SHP77 (cell line): Measurements from ENCODE around the gene BACH2.
A peak's percentile ranks its signal among the peaks of the same experiment; 100 is the strongest.
"Not testable (repeated sequence)": the region's sequence is repeated elsewhere in the genome, so short reads cannot be mapped to it uniquely, and the experiment has no call there.

Experiments used
- DNase-seq, 2 experiments: peaks; one replicate each; lab custom pipeline; 2025; lab: John Stamatoyannopoulos, UW

The BACH2 gene

GRCh38 chr6:90154755-90155470 is 141.7 kb downstream of the BACH2 start:
- no peak for DNase-seq

DNA sequence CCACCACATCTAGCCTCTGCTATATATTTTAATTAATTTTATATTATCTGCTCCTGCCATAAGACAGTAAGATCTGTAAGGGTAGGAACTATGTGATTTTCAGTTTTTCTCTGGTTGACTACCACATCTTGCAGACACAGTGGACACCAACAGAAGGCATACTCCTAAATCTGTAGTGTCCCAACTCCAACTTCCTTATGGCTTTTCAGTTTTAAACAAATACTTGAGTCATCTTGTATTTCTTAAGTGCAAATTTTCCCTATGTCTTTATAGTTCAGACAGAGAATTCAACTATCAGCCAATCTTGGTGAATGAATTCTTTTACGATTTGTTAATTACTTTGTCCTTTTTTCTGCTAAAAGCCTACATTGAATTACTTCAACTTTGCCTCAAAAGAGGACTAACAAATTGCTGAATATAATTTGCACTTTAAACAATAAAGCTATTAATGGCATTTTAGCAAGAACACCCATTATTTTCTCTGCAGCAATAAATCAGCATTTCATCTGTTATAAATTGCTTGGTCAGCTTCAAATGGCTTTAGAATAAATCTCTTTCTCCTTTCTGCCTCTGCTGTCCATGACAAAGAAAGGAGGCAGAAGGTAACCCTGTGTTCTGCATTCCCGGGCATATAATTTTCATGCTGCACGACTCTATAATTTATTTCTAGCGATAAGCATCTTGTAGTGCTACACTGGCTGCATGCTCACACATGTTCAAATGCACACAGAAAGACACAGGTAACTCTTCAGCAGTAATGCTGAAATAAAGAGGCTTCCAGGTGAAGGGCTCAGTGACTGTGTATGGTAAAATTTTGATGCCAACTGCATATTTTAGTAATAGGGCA is 144.8 kb downstream of the BACH2 start:
- DNase-seq, result no peak

- DNase-seq, result no peak
These were observed 147.4 kb downstream of the BACH2 start for GRCh38 chr6:90149280-90149679.

- DNase-seq, result no peak
These were observed 147.8 kb downstream of the BACH2 start for GRCh38 chr6:90148867-90149266.

DNA sequence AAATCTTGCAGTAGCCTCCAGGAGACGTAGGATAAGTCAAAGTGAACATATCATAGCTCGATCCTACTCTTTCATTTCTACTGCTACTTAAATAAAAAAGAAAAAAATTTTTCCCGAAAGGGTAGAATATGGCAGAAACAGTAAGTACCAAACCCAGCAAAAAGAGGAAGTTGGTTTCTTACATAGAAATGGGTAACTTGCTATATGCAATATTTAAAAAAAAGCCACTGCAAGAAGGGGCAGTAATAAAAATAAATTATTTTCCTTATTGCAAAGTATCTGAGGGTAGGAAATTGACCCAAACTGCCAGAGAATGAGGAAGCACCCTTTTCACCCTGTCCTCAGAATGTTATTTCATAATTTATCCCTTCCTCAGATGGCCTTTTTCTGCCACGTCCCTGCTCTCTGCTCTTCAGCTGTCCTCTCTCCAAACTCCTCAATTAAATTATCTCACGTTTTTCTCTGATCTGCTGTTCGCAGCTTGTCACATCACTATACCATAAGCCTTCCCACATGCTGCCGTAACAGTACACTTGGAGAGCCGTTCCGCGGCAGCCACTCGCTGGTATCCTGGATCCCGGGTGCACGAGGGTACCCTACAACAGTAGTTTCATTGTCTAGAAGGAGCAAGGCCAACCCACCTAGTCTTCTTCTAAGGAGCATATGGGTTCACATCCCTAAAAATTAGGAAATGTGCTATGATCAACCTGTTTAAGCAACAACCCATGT is 149.6 kb downstream of the BACH2 start:
- DNase-seq, result no peak

DNA sequence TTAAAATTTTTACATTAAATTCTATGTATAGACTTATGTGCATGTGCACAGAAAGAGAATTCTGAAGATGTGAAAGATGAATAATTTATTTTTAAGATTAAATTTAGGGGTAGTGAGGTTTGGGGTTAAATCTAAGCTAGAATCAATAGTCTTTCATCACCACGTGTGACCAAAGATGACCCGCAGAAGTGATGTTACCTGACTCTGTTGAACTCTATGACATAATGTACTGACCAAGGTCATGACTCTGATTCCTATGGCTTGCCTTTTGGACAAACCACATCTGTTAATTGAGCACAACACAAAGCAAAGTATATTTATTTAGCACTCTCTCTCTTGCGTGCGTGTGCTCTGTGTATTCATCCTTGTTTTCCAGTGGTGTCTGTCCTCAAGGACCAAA is 150.6 kb downstream of the BACH2 start:
- no peak for DNase-seq

- no peak for DNase-seq
These were observed 151.6 kb downstream of the BACH2 start for GRCh38 chr6:90144928-90145555.

DNA sequence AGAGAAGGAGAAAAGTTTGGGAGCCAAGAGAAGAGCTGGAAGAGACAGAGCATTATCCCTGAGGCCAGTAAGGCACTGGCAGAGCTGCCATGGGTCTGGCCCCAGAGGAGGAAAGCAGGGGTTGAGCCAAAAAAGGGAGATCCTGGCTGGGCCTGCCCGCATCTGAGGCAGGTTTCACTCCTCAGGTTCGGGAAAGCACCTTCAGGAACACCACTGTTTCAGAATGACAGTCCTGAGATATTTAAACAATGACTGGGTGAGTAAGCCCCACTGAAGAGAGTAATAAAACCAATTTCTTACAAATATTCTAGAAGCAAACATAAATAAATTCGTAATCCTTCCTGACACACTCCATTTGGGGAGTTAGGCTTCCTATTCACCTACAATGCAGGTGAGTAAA is 152.2 kb downstream of the BACH2 start:
- no peak for DNase-seq

DNA sequence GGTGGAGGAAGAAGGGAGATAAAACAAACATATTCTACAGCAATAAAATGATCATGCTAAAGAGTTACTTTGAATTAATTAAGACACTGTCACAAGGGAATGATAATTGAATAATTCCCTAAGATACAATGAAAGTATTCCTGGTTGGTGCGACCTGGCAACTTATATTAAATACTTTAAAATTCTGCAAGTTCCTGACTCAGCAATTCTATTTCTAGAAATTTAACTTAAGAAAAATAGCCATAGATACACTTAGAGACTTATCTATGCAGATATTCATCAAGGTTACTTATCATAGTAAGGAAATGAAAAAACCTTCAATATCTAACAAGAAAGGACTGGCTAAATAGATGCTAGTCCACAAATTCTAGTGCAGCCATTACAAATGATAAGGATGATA is 156.0 kb downstream of the BACH2 start:
- no peak for DNase-seq

GRCh38 chr6:90139272-90139817 is 157.3 kb downstream of the BACH2 start:
- DNase-seq, result peak in 1 of 2 experiments; percentile 44

DNA sequence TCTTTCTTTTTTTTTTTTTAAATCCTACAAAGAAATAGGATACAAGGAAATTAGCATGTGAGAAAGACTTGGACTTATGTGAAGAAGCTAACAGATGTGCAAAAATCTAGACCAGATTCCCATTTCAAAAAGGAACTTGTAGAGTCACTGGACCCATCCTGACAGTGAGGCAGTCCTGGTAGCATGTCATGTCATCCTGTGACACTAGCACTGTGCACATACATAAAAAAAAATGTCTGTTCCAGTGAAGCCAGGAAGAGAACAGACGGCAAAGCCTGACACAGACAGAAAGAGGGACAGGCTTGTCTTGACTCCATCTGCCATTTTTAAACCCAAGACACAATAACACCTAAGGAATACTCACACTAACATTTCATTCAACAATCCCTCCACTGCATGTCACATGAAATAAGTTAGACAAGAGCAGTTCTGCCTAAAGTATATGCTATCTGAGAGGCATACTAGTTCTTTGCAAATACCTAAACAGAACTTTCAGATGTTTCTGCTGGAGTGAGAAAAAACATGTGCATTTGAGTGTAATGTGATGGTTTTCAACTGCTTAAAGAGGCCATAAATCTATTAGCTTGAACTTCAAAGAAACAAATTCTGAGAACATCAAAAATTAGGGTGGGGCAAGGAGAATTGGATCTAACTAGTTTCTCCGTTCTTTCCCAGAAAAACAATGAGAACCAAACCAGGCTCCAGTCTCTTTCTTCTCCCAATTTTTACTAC is 159.6 kb downstream of the BACH2 start:
- DNase-seq, result no peak

DNA sequence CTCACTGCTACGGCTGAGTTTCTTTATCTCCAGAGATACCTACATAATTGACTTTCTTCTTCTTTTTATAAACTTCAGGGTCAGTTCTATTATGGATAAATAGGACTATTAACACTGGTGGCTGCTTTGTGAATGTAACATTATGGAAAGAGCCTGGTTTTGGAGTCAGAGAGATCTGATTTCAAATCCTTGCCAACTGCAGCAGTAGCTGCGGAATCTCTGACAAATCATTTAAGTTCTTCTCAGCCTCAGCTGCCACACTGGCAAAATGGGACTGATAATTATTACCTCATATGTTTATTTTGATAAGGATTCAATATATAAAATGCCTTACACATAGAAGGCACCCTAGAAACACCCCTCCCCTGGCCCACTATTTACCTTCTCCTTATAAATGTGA is 160.5 kb downstream of the BACH2 start:
- no peak for DNase-seq

- DNase-seq, result no peak
These were observed 161.0 kb downstream of the BACH2 start for GRCh38 chr6:90135667-90136066.

- not testable (repeated sequence) for DNase-seq
These were observed 163.0 kb downstream of the BACH2 start for GRCh38 chr6:90133664-90134063.

DNA sequence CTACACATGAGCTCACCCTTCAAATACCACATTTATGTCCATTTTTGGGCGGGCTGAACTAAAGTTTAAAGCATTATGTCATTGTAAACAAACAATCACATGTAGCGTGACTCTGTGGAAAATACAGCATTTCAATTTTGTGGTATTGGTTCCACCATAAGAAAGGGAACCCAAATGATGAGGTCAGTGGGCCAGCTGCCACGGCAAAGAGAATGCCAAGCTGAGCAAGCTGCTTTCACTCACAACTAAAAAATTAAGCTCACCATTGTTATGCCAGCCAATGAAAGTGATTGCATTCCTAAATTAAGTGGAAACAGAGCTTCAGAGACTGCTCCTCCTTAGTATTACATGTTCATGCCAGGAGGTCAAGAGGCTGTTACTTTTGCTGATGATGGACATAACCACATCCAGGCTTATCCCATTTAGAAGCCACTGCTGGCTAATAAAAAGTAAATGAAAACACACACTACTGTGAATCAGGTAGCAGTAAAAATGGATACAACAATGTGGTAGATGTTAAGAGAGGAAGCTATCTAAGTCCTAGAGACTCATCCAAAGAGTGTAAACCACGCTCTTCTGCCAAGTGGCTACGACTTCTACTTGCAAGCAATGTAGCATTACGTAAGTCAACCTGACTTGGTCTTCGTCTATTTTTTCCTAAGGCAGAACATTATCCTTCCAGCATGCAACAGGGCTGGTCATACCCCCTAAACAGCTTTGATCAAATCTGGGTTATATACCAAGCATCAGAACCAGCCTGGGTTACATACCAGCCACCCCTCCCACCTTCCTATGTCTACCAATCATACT is 164.8 kb downstream of the BACH2 start:
- no peak for DNase-seq

GRCh38 chr6:90131125-90131524 is 165.5 kb downstream of the BACH2 start:
- no peak for DNase-seq

- DNase-seq, result not testable (repeated sequence)
These were observed 168.0 kb downstream of the BACH2 start for GRCh38 chr6:90128687-90129086.

- no peak for DNase-seq
These were observed 169.0 kb downstream of the BACH2 start for GRCh38 chr6:90127595-90127994.

GRCh38 chr6:90126839-90127238 is 169.8 kb downstream of the BACH2 start:
- DNase-seq, result no peak

DNA sequence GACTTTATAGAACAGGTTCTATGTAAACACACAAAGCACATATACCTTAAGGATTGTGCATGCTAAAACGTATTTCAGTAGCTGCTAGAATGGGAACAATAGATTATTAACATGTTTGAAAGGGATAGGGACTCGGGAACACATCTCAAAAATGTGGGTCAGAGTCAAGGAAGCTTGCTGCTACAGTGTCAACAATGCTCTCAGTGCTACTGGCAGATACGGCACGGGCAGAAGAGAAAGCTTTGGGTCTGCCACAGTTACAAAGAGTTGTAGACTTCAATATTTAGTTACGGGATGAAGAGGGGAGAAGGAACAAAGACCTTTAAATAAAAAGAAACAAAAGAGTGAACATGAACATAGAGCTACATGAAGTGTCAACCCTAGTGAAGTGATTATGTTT is 170.5 kb downstream of the BACH2 start:
- DNase-seq, result no peak
